Panc1 (cell line): ENCODE data around the gene LLGL1. TPM values are rescaled to one million over a fixed set of nuclear protein-coding genes. Genes with fewer than 3 reads are reported as not detected.

ENCODE experiments used
- ATAC-seq: fragments of 200-7000 bp; cut with Tn5 transposase; 2 replicates; pipeline ENCODE4 v1.9.1; 2020; ENCODE audit warnings: mild to moderate bottlenecking, moderate library complexity
- BruUV-seq: library from RNA; stranded (reverse); fragments of 400-500 nt; replicated peaks from 2 replicates; lab custom pipeline; 2021; lab: Mats Ljungman, UMichigan
- CTCF ChIA-PET: fragments of 300-600 bp; sonication (Branson Sonifier 250); formaldehyde crosslinking; loops from one replicate; lab custom pipeline; 2022; ENCODE audit warnings: antibody characterized with exemption; lab: Charles Lee
- POLR2A ChIA-PET: fragments of 300-600 bp; sonication (Branson Sonifier 250); formaldehyde crosslinking; loops from one replicate; lab custom pipeline; 2022; ENCODE audit warnings: antibody characterized with exemption; lab: Charles Lee
- DNase-seq: peaks from one replicate; pipeline ENCODE4 v3.0.0-alpha.2; 2010; ENCODE audit warnings: low read depth, low spot score
- H3K27ac ChIP-seq: 2 replicates; pipeline ENCODE4 v1.5.1; 2011; ENCODE audit warnings: mild to moderate bottlenecking, low read length, inconsistent platforms
- H3K27me3 ChIP-seq: fragments of 200-500 bp; sonication (Bioruptor generic); 2 replicates; pipeline ENCODE4 v1.6.0; 2014; ENCODE audit warnings: low read length, inconsistent platforms; ENCODE audit not compliant: control insufficient read depth, insufficient read depth
- H3K36me3 ChIP-seq: fragments of 200-500 bp; sonication (Bioruptor generic); 2 replicates; pipeline ENCODE4 v1.5.1; 2014; ENCODE audit warnings: inconsistent platforms, mild to moderate bottlenecking, low read length, moderate library complexity; ENCODE audit not compliant: control insufficient read depth, insufficient read depth
- H3K4me1 ChIP-seq: 2 replicates; pipeline ENCODE4 v1.5.1; 2011; ENCODE audit warnings: inconsistent platforms, mild to moderate bottlenecking, low read length, moderate library complexity; ENCODE audit not compliant: control insufficient read depth, insufficient read depth
- H3K4me3 ChIP-seq, 2 experiments: 2 replicates each; pipeline ENCODE4 v1.5.1; 2011 to 2012; ENCODE audit warnings: low read depth in 2 of 2, low read length in 2 of 2, mild to moderate bottlenecking in 2 of 2, inconsistent platforms in 1 of 2, moderate library complexity in 1 of 2
- H3K9me3 ChIP-seq: fragments of 200-500 bp; sonication (Bioruptor generic); 2 replicates; pipeline ENCODE4 v1.5.1; 2014; ENCODE audit warnings: low read depth, mild to moderate bottlenecking, inconsistent platforms, low read length, moderate library complexity; ENCODE audit not compliant: control insufficient read depth, insufficient read depth
- POLR2AphosphoS5 ChIP-seq: IDR thresholded peaks from 2 replicates; pipeline ENCODE4 v1.6.1; 2012; ENCODE audit warnings: mild to moderate bottlenecking, low read depth, low read length, moderate library complexity
- REST ChIP-seq, 2 experiments: IDR thresholded peaks; 2 replicates each; pipeline ENCODE4 v1.6.1; 2011 to 2012; ENCODE audit warnings: low read depth in 2 of 2, control low read depth in 1 of 2, low read length in 1 of 2, mild to moderate bottlenecking in 1 of 2, moderate library complexity in 1 of 2; ENCODE audit not compliant: insufficient read depth in 1 of 2
- SIN3A ChIP-seq: IDR thresholded peaks from 2 replicates; pipeline ENCODE4 v1.6.1; 2012; ENCODE audit warnings: low read depth, mild to moderate bottlenecking, low read length, moderate library complexity, borderline replicate concordance; ENCODE audit not compliant: insufficient read depth
- TCF7L2 ChIP-seq: IDR thresholded peaks from 2 replicates; pipeline ENCODE4 v1.6.1; 2011; ENCODE audit warnings: mild to moderate bottlenecking, low read depth, low read length, inconsistent platforms
- in situ Hi-C: cut with HindIII; loops from 2 replicates; pipeline ENCODE4 v1.10.0; 2016; ENCODE audit warnings: low sequenced_read_pairs, low pct_unique_long_range_greater_than_20kb
- intact Hi-C: fragments of 100-400 bp; cut with micrococcal nuclease; formaldehyde crosslinking; loops from one replicate; pipeline ENCODE4 v1.10.0; 2022; ENCODE audit not compliant: unreplicated experiment
- total RNA-seq: library from RNA; stranded (reverse); gene quantifications from one replicate; pipeline ENCODE4 v1.2.1, GENCODE V29; 2021; ENCODE audit not compliant: unreplicated experiment
- TF ChIP-seq, protein P1 (sequence below): fragments of 450-650 bp; IDR thresholded peaks from 2 replicates; pipeline ENCODE4 v1.5.1; 2017; ENCODE audit warnings: mild to moderate bottlenecking

LLGL1 gene
- total RNA-seq, 1 experiment from 2014 or later, result 18.4 TPM

- no peaks in the 10 kb centered on the region for H3K27me3 ChIP-seq
- H3K9me3 ChIP-seq, result no peaks in the 10 kb centered on the region
- BruUV-seq, result no TSS peak
- no peak overlapping the region for H3K27ac ChIP-seq
- CTCF ChIA-PET, result no interaction called here
- peaks cover 16% of the 10 kb centered on the region for H3K36me3 ChIP-seq
- POLR2A ChIA-PET, result no interaction called here
- ATAC-seq (no peak), DNase-seq (no peak)
- intact Hi-C loops, result no loop called here
- no peaks in the 10 kb centered on the region for H3K4me1 ChIP-seq
- TF ChIP-seq, protein P1, sequence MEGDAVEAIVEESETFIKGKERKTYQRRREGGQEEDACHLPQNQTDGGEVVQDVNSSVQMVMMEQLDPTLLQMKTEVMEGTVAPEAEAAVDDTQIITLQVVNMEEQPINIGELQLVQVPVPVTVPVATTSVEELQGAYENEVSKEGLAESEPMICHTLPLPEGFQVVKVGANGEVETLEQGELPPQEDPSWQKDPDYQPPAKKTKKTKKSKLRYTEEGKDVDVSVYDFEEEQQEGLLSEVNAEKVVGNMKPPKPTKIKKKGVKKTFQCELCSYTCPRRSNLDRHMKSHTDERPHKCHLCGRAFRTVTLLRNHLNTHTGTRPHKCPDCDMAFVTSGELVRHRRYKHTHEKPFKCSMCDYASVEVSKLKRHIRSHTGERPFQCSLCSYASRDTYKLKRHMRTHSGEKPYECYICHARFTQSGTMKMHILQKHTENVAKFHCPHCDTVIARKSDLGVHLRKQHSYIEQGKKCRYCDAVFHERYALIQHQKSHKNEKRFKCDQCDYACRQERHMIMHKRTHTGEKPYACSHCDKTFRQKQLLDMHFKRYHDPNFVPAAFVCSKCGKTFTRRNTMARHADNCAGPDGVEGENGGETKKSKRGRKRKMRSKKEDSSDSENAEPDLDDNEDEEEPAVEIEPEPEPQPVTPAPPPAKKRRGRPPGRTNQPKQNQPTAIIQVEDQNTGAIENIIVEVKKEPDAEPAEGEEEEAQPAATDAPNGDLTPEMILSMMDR, result no peak
- no peak for TF ChIP-seq POLR2AphosphoS5
- no peak for TF ChIP-seq REST (IDR thresholded peaks at IDR 0.05; ENCODE audit: insufficient read depth in 1 of 2, low read depth in 2 of 2, low read length in 1 of 2)
- no peak for TF ChIP-seq TCF7L2
- no peak for TF ChIP-seq SIN3A
- H3K4me3 ChIP-seq, result no peak overlapping the region
- in situ Hi-C loops, result no loop called here
Observed at GRCh38 chr17:18291718-18292540, 66.5 kb downstream of the LLGL1 start.

Other genes with a start within 250 kb of the LLGL1 start
- 22.3 TPM for gene ATPAF2, start 186.5 kb upstream of the LLGL1 start, total RNA-seq
- gene GID4, start 186.2 kb upstream of the LLGL1 start, total RNA-seq, result 11.1 TPM
- gene DRG2, start 137.7 kb upstream of the LLGL1 start, total RNA-seq, result 42.0 TPM
- 0.36 TPM for gene MYO15A, start 116.9 kb upstream of the LLGL1 start, total RNA-seq
- gene ALKBH5, start 41.8 kb upstream of the LLGL1 start, total RNA-seq, result 94.5 TPM
- 207 TPM for gene FLII, start 33.1 kb downstream of the LLGL1 start, total RNA-seq
- 11.2 TPM for gene MIEF2, start 35.0 kb downstream of the LLGL1 start, total RNA-seq
- gene TOP3A, start 89.4 kb downstream of the LLGL1 start, total RNA-seq, result 49.3 TPM
- 24.9 TPM for gene SMCR8, start 89.7 kb downstream of the LLGL1 start, total RNA-seq
- 21.7 TPM for gene SHMT1, start 137.9 kb downstream of the LLGL1 start, total RNA-seq
- gene EVPLL, start 152.1 kb downstream of the LLGL1 start, total RNA-seq, result not detected